Measurements from ENCODE around the gene TMEM119.

GRCh38 chr12:108585864-108586263 is 12.0 kb downstream of the TMEM119 start:
- no peak for TF ChIP-seq CTCF (IDR thresholded peaks at IDR 0.05)
- no peak for TF ChIP-seq POLR2A (IDR thresholded peaks at IDR 0.05)

Measured in tibial nerve (tissue), 3 donors.